DMS153 treated with DMSO at 0.1 percent for 48 hours (cell line): ENCODE data around the gene VPS51.
A peak's percentile ranks its signal among the peaks of the same experiment; 100 is the strongest.
"Not testable (repeated sequence)": the region's sequence is repeated elsewhere in the genome, so short reads cannot be mapped to it uniquely, and the experiment has no call there.

ENCODE experiments used
- DNase-seq: peaks from one replicate; lab custom pipeline; 2025; ENCODE audit not compliant: unreplicated experiment; lab: John Stamatoyannopoulos, UW

The VPS51 gene

GRCh38 chr11:65118097-65118837 is 22.3 kb downstream of the VPS51 start:
- no peak for DNase-seq

- not testable (repeated sequence) for DNase-seq
These were observed 23.1 kb downstream of the VPS51 start for GRCh38 chr11:65118891-65119669.

- no peak for DNase-seq
These were observed 23.6 kb downstream of the VPS51 start for GRCh38 chr11:65119670-65119995.

GRCh38 chr11:65120831-65121230 is 24.8 kb downstream of the VPS51 start:
- no peak for DNase-seq

DNA sequence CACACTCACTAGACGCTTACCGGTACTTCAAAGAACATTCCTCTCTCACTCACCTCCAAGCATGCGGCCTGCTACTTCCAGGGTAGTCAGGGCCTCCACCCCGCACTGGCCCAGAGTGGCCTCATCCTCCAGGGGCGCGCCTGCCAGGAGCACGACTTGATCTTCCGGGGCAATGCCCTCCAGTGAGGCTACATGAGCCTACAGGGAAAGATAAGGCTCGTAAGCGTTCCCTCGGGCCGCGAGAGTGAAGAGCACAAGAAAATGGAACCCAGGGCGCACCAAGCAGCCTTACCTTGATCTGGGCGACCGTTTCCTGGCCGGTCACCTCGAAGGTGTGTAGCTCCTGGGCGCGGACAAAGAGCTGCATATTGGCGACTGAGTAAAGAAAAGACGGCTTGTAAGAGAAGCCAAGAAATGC is 25.4 kb downstream of the VPS51 start:
- no peak for DNase-seq

GRCh38 chr11:65121865-65122696 is 26.1 kb downstream of the VPS51 start, which contains the start of the genes FAU and MRPL49:
TSS of gene FAU (minus strand) at chr11:65122134. CDS start at chr11:65121813, 321 bp downstream.
TSS of gene MRPL49 (plus strand) at chr11:65122321. CDS start at chr11:65122347, 26 bp downstream.
- DNase-seq, result peak; percentile 98

- DNase-seq, result no peak
These were observed 28.6 kb downstream of the VPS51 start for GRCh38 chr11:65124480-65125196.

- DNase-seq, result no peak
These were observed 29.4 kb downstream of the VPS51 start for GRCh38 chr11:65125197-65126056.

DNA sequence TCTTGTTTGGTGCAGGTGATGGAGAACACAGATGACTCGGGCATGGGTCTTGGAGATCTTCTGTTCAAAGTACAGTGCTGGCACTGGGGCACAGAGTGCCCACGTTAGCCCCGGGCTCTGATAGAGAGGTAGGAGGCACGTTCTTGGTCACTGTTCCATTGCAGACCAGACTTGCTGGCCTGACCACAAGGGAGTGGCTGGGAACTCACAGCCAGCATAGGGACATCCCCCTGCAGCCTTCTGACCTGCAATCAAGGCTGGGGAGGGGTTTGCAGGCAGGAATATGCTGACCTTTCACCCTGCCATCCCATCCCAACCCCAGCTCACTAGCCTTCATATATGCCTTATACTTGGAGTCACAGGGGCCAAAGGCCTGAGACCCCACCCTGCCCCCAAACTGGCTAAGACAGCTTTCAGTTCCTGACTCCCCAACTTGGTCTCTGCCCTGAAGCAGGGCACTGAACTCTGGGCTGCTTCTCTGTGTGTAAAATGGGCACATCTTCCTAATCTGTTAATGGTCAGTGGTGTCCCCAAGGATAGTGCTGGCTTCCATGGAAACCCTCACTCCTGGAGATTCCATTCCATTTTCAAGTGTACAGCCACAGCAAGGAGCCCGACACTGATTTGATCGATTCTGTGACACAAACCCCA is 30.7 kb downstream of the VPS51 start:
- no peak for DNase-seq

GRCh38 chr11:65127473-65128181 is 31.6 kb downstream of the VPS51 start:
- DNase-seq, result no peak

- DNase-seq, result no peak
These were observed 32.5 kb downstream of the VPS51 start for GRCh38 chr11:65128182-65129145.

DNA sequence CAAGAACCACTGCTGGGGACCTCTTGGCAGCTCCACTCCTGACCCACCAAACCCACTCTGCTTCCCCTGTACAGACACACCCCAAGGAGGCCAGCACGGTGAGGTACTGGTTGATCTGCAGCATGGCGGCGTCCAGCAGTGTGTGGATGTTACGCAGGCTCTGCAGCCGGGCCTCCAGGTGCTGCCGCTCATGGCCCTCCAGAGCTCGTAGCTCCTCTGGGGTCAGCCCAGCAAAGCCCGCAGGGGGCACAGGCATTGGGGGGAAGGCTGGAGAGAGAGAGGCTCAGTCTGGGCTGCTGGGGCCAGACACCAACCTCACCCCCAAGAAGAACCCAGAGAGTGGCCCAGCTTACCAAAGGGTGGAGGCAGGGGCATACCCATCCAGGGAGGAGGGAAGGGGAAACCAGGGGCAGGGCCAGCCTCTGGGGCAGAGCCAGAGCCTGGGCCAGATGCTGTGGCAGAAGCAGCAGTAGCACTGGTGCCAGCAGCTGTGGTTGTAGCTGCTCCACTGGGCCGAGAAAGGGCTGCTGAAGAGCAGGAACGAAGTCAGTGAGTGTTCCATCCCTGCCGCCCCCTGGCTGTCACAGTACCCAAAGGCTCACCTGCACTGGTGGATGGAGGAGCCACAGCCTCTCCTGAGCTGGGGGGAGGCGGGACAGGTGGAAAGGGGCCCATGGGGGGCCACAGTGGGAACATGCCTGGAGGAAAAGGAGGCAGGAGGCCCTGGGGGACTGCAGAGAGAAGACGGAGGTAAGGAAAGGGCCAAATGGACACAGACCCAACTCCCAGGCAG is 33.8 kb downstream of the VPS51 start:
- DNase-seq, result no peak

DNA sequence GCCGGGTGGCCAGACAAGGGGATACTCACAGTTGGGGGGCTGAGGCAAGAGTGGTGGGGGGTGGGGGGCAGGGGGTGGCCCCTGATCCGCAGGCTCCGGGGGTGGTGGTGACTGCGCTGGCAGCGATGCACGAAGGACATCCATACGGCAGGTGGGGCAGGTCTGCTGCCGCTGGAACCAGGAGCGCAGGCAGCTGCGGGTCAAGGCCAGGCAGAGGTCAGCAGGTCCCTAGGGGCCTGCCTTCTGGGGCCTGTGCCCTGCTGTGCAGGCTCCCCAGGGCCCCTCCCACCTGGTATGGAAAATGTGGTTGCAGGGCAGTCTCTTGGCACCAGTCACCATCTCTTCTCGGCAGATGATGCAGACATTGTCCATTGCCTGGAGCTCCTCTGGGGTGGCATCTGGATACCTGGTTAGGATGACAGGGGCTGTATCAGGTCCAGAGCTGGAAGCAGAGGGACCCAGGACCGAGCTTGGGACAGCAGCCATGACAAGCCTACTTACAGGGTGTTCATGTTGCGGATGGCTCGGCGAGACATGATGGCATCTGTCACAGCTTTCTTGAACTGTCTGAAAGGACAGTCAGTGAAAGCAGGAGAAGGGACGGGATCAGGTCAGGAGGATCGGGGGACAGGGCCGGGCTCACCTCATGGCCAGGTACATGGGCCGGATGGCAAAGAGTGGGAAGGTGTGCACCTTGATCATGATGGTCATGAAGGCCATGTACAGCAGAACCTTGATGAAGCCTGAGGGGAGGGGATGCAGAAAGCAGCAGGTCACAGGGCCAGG is 34.8 kb downstream of the VPS51 start:
- no peak for DNase-seq

DNA sequence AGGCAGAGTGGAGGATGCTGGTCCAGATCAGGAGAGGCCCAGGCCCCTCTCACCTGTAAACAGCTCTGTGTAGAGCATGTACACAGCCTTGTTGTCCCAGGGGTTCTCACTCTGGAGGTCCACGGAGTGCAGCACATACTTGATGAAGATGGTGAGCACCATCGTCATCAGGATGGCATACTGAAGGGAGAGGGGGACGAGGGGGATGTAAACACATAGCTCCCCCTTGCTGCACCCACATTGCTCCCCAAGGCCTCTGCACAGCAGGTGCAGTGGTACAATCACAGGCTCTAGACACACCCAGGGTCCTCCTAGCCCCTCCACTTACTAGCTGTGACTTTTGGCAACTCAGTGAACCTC is 35.4 kb downstream of the VPS51 start:
- DNase-seq, result no peak

- no peak for DNase-seq
These were observed 35.9 kb downstream of the VPS51 start for GRCh38 chr11:65131895-65132237.
